NT2/D1 (cell line): ENCODE results near the gene TEX36.
"Not testable (repeated sequence)": the region's sequence is repeated elsewhere in the genome, so short reads cannot be mapped to it uniquely, and the experiment has no call there.

Source experiments
- YY1 ChIP-seq: IDR thresholded peaks from 2 replicates; pipeline ENCODE4 v1.6.1; 2011; ENCODE audit not compliant: insufficient read length, insufficient read depth
- ZNF274 ChIP-seq: IDR thresholded peaks from 2 replicates; pipeline ENCODE4 v1.6.1; 2011; ENCODE audit warnings: mild to moderate bottlenecking, low read depth, low read length

DNA sequence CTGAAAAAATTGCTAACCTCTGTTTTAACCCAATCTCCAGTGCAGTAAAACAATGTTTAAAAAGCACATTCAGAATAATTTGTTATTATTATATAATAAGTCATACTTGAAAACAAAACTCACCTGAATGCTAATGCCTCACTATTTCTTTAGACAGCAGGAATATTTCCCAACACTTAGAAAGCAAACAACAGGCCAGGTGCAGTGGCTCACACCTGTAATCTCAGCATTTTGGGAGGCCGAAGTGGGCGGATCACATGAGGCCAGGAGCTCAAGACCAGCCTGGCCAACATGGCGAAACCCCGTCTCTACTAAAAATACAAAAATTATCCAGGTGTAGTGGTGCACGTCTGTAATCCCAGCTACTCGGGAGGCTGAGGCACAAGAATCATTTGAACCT, 13.9 kb upstream of the TEX36 start:
- TF ChIP-seq ZNF274, YY1: not testable (repeated sequence)
